ENCODE results near the gene CIC. TPM values are rescaled to one million over a fixed set of nuclear protein-coding genes. Genes with fewer than 3 reads are reported as not detected.

The CIC gene
- total and polyA plus RNA-seq, 2 of the 13 experiments (the other 11 are each of a cell fraction or from before 2014, with no cell fraction given): 5.9 to 8.0 TPM

- TF ChIP-seq TFDP1 (CRISPR knock-in tag; IDR thresholded peaks at IDR 0.05; ENCODE audit: borderline replicate concordance) (peak; percentile 90), ZZZ3 (CRISPR knock-in tag; IDR thresholded peaks at IDR 0.05; ENCODE audit: borderline replicate concordance) (no peak), ZNF83 (CRISPR knock-in tag; IDR thresholded peaks at IDR 0.05; ENCODE audit: borderline replicate concordance) (no peak), ZNF629 (CRISPR knock-in tag; conservative IDR thresholded peaks at IDR 0.05) (no peak), DDIT3 (CRISPR knock-in tag; IDR thresholded peaks at IDR 0.05) (no peak), FOXC1 (CRISPR knock-in tag; IDR thresholded peaks at IDR 0.05; ENCODE audit: borderline replicate concordance) (no peak), ZNF7 (CRISPR knock-in tag; IDR thresholded peaks at IDR 0.05) (no peak), PHF5A (CRISPR knock-in tag; IDR thresholded peaks at IDR 0.05; ENCODE audit: low read depth, unreplicated experiment) (no peak), ZNF567 (CRISPR knock-in tag; IDR thresholded peaks at IDR 0.05; ENCODE audit: borderline replicate concordance) (no peak), RFX3 (CRISPR knock-in tag; IDR thresholded peaks at IDR 0.05) (no peak), HOXA3 (CRISPR knock-in tag; IDR thresholded peaks at IDR 0.05) (no peak; the same call in 1 of the 2 replicates), ZIK1 (CRISPR knock-in tag; IDR thresholded peaks at IDR 0.05; ENCODE audit: borderline replicate concordance, low read depth) (no peak), JUND (CRISPR knock-in tag; IDR thresholded peaks at IDR 0.05) (peak; percentile 38; the same call in 1 of the 2 replicates), POLR2G (IDR thresholded peaks at IDR 0.05; ENCODE audit: low read depth, low read length) (peak; percentile 79), HOMEZ (CRISPR knock-in tag; IDR thresholded peaks at IDR 0.05; ENCODE audit: low read depth) (no peak), CAMTA2 (CRISPR knock-in tag; IDR thresholded peaks at IDR 0.05; ENCODE audit: borderline replicate concordance) (peak; percentile 91; the same call in 1 of the 2 replicates), PAF1 (CRISPR knock-in tag; IDR thresholded peaks at IDR 0.05) (no peak), ZNF256 (CRISPR knock-in tag; conservative IDR thresholded peaks at IDR 0.05) (no peak), HOXA9 (CRISPR knock-in tag; IDR thresholded peaks at IDR 0.05; ENCODE audit: borderline replicate concordance) (no peak), KDM5A (IDR thresholded peaks at IDR 0.05; ENCODE audit: borderline replicate concordance, low read length) (peak; percentile 62; the same call in 1 of the 2 replicates), REST (IDR thresholded peaks at IDR 0.05; ENCODE audit: borderline replicate concordance in 1 of 2, low read depth in 1 of 2, low read length in 2 of 2) (0 out of 4 replicates have a peak, but pooled peaks of 1 of the 2 experiments have one; percentile 10), ZFX (CRISPR knock-in tag; IDR thresholded peaks at IDR 0.05; ENCODE audit: low read depth) (no peak; the same call in none of the 2 replicates)
Observed at GRCh38 chr19:42279902-42280814, 11.1 kb downstream of the CIC start (continued).
